H1 (cell line): ENCODE results near the gene DCAF16. TPM values are rescaled to one million over a fixed set of nuclear protein-coding genes. Genes with fewer than 3 reads are reported as not detected.

Source experiments
- CTCF ChIA-PET: fragments of 300-600 bp; sonication (Branson Sonifier 250); formaldehyde crosslinking; loops from one replicate; lab custom pipeline; 2021; ENCODE audit not compliant: partially characterized antibody; lab: Charles Lee
- POLR2A ChIA-PET: fragments of 300-600 bp; sonication (Branson Sonifier 250); formaldehyde crosslinking; loops from one replicate; lab custom pipeline; 2021; ENCODE audit warnings: inconsistent platforms; ENCODE audit not compliant: partially characterized antibody; lab: Charles Lee
- DNase-seq, 2 experiments: peaks; one replicate each; pipeline versions ENCODE4 v3.0.0 to v3.0.0-alpha.2; 2010 to 2022; ENCODE audit warnings: low spot score in 2 of 2, low read depth in 1 of 2, mixed read lengths in 1 of 2
- FAIRE-seq: peaks from 2 replicates; lab custom pipeline; 2011; peaks lifted over from hg19 to GRCh38; lab: Jason Lieb, UNC
- H2AFZ ChIP-seq: 2 replicates; pipeline ENCODE4 v1.8.1; 2012; ENCODE audit warnings: low read length, inconsistent platforms
- H2AK5ac ChIP-seq: 2 replicates; pipeline ENCODE4 v1.6.1; 2013; ENCODE audit warnings: low read depth, low read length
- H2BK120ac ChIP-seq: replicated peaks from 2 replicates; pipeline ENCODE3; 2013; ENCODE audit warnings: low read depth, low read length, inconsistent platforms
- H2BK12ac ChIP-seq: 2 replicates; pipeline ENCODE4 v1.6.1; 2013; ENCODE audit warnings: low read depth, low read length
- H2BK15ac ChIP-seq: 2 replicates; pipeline ENCODE4 v1.6.1; 2013; ENCODE audit warnings: low read length
- H2BK20ac ChIP-seq: 2 replicates; pipeline ENCODE4 v1.6.1; 2013; ENCODE audit warnings: low read length
- H2BK5ac ChIP-seq: 2 replicates; pipeline ENCODE4 v1.6.1; 2013; ENCODE audit warnings: low read depth, low read length
- H3K14ac ChIP-seq: 2 replicates; pipeline ENCODE4 v1.6.1; 2013; ENCODE audit warnings: inconsistent platforms; ENCODE audit not compliant: insufficient read length
- H3K18ac ChIP-seq: 2 replicates; pipeline ENCODE4 v1.6.1; 2013; ENCODE audit warnings: low read length; ENCODE audit errors: extremely low read depth
- H3K23ac ChIP-seq: 2 replicates; pipeline ENCODE4 v1.6.1; 2013; ENCODE audit warnings: inconsistent platforms; ENCODE audit not compliant: insufficient read length
- H3K23me2 ChIP-seq: 2 replicates; pipeline ENCODE4 v1.6.1; 2013; ENCODE audit warnings: low read depth, low read length
- H3K27ac ChIP-seq: 2 replicates; pipeline ENCODE4 v1.6.1; 2011; ENCODE audit warnings: low read depth, low read length, inconsistent platforms
- H3K27me3 ChIP-seq, 4 experiments: replicated peaks in 1 of 4; 1 replicate in 1 of 4; 2 replicates in 3 of 4; pipeline versions ENCODE4 v1.6.1 to v1.8.1; 2011 to 2013; ENCODE audit warnings: low read length in 3 of 4, mild to moderate bottlenecking in 3 of 4, inconsistent platforms in 2 of 4, mixed read lengths in 2 of 4, moderate library complexity in 1 of 4; ENCODE audit not compliant: control insufficient read depth in 3 of 4, insufficient read depth in 3 of 4; ENCODE audit errors: extremely low read depth in 1 of 4
- H3K36me3 ChIP-seq, 4 experiments: 2 replicates each; pipeline versions ENCODE4 v1.6.1 to v1.8.1; 2011 to 2013; ENCODE audit warnings: mild to moderate bottlenecking in 4 of 4, low read length in 3 of 4, moderate library complexity in 2 of 4, control low read depth in 1 of 4, inconsistent platforms in 1 of 4; ENCODE audit not compliant: insufficient read depth in 4 of 4, control insufficient read depth in 2 of 4
- H3K4ac ChIP-seq: replicated peaks from 2 replicates; pipeline ENCODE3; 2013; ENCODE audit warnings: low read length, low read depth, mixed read lengths, inconsistent platforms; ENCODE audit not compliant: insufficient read length
- H3K4me1 ChIP-seq, 4 experiments: replicated peaks in 1 of 4; 1 replicate in 1 of 4; 2 replicates in 3 of 4; pipeline versions ENCODE4 v1.6.1 to v1.8.1; 2011 to 2013; ENCODE audit warnings: low read length in 3 of 4, inconsistent platforms in 2 of 4, mixed read lengths in 1 of 4; ENCODE audit not compliant: insufficient read depth in 4 of 4, control insufficient read depth in 3 of 4
- H3K4me2 ChIP-seq, 2 experiments: 2 replicates each; pipeline versions ENCODE4 v1.6.1 to v1.8.1; 2011 to 2013; ENCODE audit warnings: low read depth in 2 of 2, low read length in 2 of 2, control low read depth in 1 of 2, inconsistent platforms in 1 of 2, mild to moderate bottlenecking in 1 of 2; ENCODE audit not compliant: insufficient read depth in 1 of 2
- H3K4me3 ChIP-seq, 4 experiments: fragments of 200-600, 300-600 bp in 1 of 4; sonication (generic), shearing (Covaris generic), sonication (Bioruptor Twin) in 1 of 4; 2 replicates each; pipeline versions ENCODE4 v1.5.1 to v1.8.1; 2011 to 2016; ENCODE audit warnings: low read length in 4 of 4, low read depth in 3 of 4, control low read depth in 2 of 4, inconsistent platforms in 2 of 4, mild to moderate bottlenecking in 2 of 4, mixed read lengths in 1 of 4, moderate library complexity in 1 of 4; ENCODE audit not compliant: insufficient read depth in 2 of 4; ENCODE audit errors: extremely low read depth in 1 of 4
- H3K56ac ChIP-seq: replicated peaks from 2 replicates; pipeline ENCODE3; 2013; ENCODE audit warnings: low read depth, mild to moderate bottlenecking, mixed read lengths, low read length, inconsistent platforms; ENCODE audit not compliant: insufficient read length
- H3K79me1 ChIP-seq: 2 replicates; pipeline ENCODE4 v1.6.1; 2013; ENCODE audit warnings: low read depth, low read length, control low read depth
- H3K79me2 ChIP-seq, 2 experiments: 2 replicates each; pipeline versions ENCODE4 v1.6.1 to v1.8.1; 2012 to 2013; ENCODE audit warnings: low read length in 2 of 2, mild to moderate bottlenecking in 2 of 2, inconsistent platforms in 1 of 2; ENCODE audit not compliant: insufficient read depth in 2 of 2, control insufficient read depth in 1 of 2
- H3K9ac ChIP-seq, 4 experiments: replicated peaks in 1 of 4; 1 replicate in 1 of 4; 2 replicates in 3 of 4; pipeline versions ENCODE4 v1.6.1 to v1.8.1; 2011 to 2013; ENCODE audit warnings: low read depth in 3 of 4, low read length in 3 of 4, control low read depth in 2 of 4, mild to moderate bottlenecking in 2 of 4, moderate library complexity in 2 of 4, inconsistent platforms in 1 of 4; ENCODE audit errors: extremely low read depth in 1 of 4
- H3K9me3 ChIP-seq, 2 experiments: 2 replicates each; pipeline versions ENCODE4 v1.6.1 to v1.8.1; 2012 to 2013; ENCODE audit warnings: mild to moderate bottlenecking in 2 of 2, moderate library complexity in 2 of 2, control low read depth in 1 of 2, inconsistent platforms in 1 of 2, low read depth in 1 of 2, low read length in 1 of 2, mixed read lengths in 1 of 2; ENCODE audit not compliant: insufficient read depth in 2 of 2
- H4K20me1 ChIP-seq, 2 experiments: replicated peaks in 1 of 2; 2 replicates each; pipeline versions ENCODE3 to v1.8.1; 2011 to 2013; ENCODE audit warnings: inconsistent platforms in 2 of 2, low read length in 2 of 2, mild to moderate bottlenecking in 1 of 2; ENCODE audit not compliant: insufficient read depth in 2 of 2, control insufficient read depth in 1 of 2
- H4K5ac ChIP-seq: 2 replicates; pipeline ENCODE4 v1.6.1; 2013; ENCODE audit warnings: low read length, low read depth, mixed read lengths, inconsistent platforms; ENCODE audit not compliant: insufficient read length
- H4K8ac ChIP-seq: 2 replicates; pipeline ENCODE4 v1.8.0; 2013; ENCODE audit warnings: mild to moderate bottlenecking, moderate library complexity, low read length, inconsistent platforms; ENCODE audit not compliant: insufficient read depth; ENCODE audit errors: extremely low read depth
- H4K91ac ChIP-seq: replicated peaks from 2 replicates; pipeline ENCODE3; 2013; ENCODE audit warnings: low read length, mixed read lengths, inconsistent platforms; ENCODE audit not compliant: insufficient read length
- CTCF ChIP-seq, 3 experiments: IDR thresholded peaks; 1 replicate in 2 of 3; 2 replicates in 1 of 3; pipeline versions ENCODE4 v1.5.1 to v1.6.1; 2011; ENCODE audit warnings: low read length in 3 of 3, mild to moderate bottlenecking in 3 of 3, inconsistent platforms in 2 of 3, low read depth in 1 of 3, moderate library complexity in 1 of 3; ENCODE audit not compliant: insufficient read depth in 1 of 3; ENCODE audit errors: control extremely low read depth in 1 of 3
- RAD21 ChIP-seq, 2 experiments: IDR thresholded peaks in 1 of 2; conservative IDR thresholded peaks in 1 of 2; 2 replicates each; pipeline ENCODE4 v1.6.1; 2011; ENCODE audit warnings: low read depth in 2 of 2, low read length in 2 of 2, improper control_type of control experiment in 1 of 2, inconsistent platforms in 1 of 2, mild to moderate bottlenecking in 1 of 2, moderate library complexity in 1 of 2
- TAF1 ChIP-seq: IDR thresholded peaks from 2 replicates; pipeline ENCODE4 v1.6.1; 2011; ENCODE audit warnings: mild to moderate bottlenecking, low read depth, low read length
- WGBS, 2 experiments: shearing (Covaris generic) in 1 of 2; methylation state at CpG; one replicate each; pipeline versions ENCODE4 v1.1.6 to v1.1.7; 2013 to 2015; ENCODE audit warnings: low lambda C conversion rate in 2 of 2, mixed read lengths in 2 of 2, inconsistent platforms in 1 of 2, low coverage in 1 of 2, missing lambda C conversion rate in 1 of 2; ENCODE audit not compliant: insufficient replicate concordance in 2 of 2, insufficient coverage in 1 of 2, insufficient read length in 1 of 2; ENCODE audit errors: extremely low coverage in 1 of 2, missing lambda C conversion rate in 1 of 2; 5-methylcytosine and 5-hydroxymethylcytosine counted together
- polyA plus RNA-seq, 7 experiments: library from polyadenylated mRNA; depleted of rRNA in 3 of 7; stranded (reverse) in 5 of 7; unstranded in 2 of 7; fragments of >200 nt in 5 of 7; fragments of 200-250 nt in 2 of 7; gene quantifications; 1 replicate in 5 of 7; 2 replicates in 1 of 7; 4 replicates in 1 of 7; pipeline versions ENCODE4 v1.2.1 to v1.2.3, GENCODE V29; 2011 to 2013; ENCODE audit warnings: missing spikeins in 2 of 7, mixed read lengths in 2 of 7
- total RNA-seq: library from RNA; stranded (reverse); fragmentation: NEBNext Ultra II Directional; extraction: Animal tissue kit (Norgen Biotek cat#: 25700); gene quantifications from 2 replicates; pipeline ENCODE4 v1.2.1, GENCODE V29; 2021

Gene DCAF16
- total and polyA plus RNA-seq, 2 of the 8 experiments (the other 6 are each of a cell fraction or from before 2014, with no cell fraction given), result 26.5 to 55.7 TPM

GRCh38 chr4:17785858-17786257 lies 24.7 kb downstream of the DCAF16 start:
- ChIA-PET CTCF (interaction anchor here (0.8 kb wide), 1 partner anchor 346 kb away, joined by 3 read pairs; no protein-coding TSS in a partner anchor), POLR2A (no interaction called here)
- no peak overlapping the region for H2BK15ac ChIP-seq
- H4K8ac ChIP-seq, result no peak overlapping the region
- H4K5ac ChIP-seq, result no peak overlapping the region
- H2BK120ac ChIP-seq, result no peak overlapping the region
- H3K23me2 ChIP-seq, result peaks cover 13% of the 10 kb centered on the region; the same call in 1 of the 2 replicates
- no peak overlapping the region for H2BK12ac ChIP-seq
- H3K9me3 ChIP-seq, result no peaks in the 10 kb centered on the region
- no peak overlapping the region for H3K18ac ChIP-seq
- no peaks in the 10 kb centered on the region for H3K36me3 ChIP-seq
- no peak overlapping the region for H3K9ac ChIP-seq
- H2BK5ac ChIP-seq, result no peak overlapping the region
- H3K14ac ChIP-seq, result no peak overlapping the region
- H3K27ac ChIP-seq, result no peak overlapping the region
- H4K91ac ChIP-seq, result no peak overlapping the region
- 82% methylated on average over 5 of the region's 5 CpGs; no CpG with 5 or more reads in 1 of the 2 experiments for WGBS, 2 experiments
- H3K79me2 ChIP-seq, result no peaks in the 10 kb centered on the region
- no peak for FAIRE-seq
- no peak overlapping the region for H3K23ac ChIP-seq
- no peak overlapping the region for H3K4ac ChIP-seq
- peaks cover 0 to 8% (median 4%) of the 10 kb centered on the region in 4 experiments; a peak in 5 of 7 replicates for H3K4me1 ChIP-seq
- H2BK20ac ChIP-seq, result no peak overlapping the region
- no peak overlapping the region for H2AK5ac ChIP-seq
- no peak for DNase-seq
- H3K27me3 ChIP-seq, result peaks cover 11 to 21% (median 19%) of the 10 kb centered on the region in 4 experiments
- no peak overlapping the region for H3K4me3 ChIP-seq
- peaks cover 0 to 1% of the 10 kb centered on the region in 2 experiments for H4K20me1 ChIP-seq
- H3K79me1 ChIP-seq, result no peaks in the 10 kb centered on the region
- H3K56ac ChIP-seq, result no peak overlapping the region
- no peak overlapping the region for H3K4me2 ChIP-seq
- no peak for TF ChIP-seq TAF1
- peak; percentile 35 to 52; a peak in 3 of 4 replicates for TF ChIP-seq RAD21 (IDR thresholded peaks at IDR 0.05 in 1 of 2, conservative IDR thresholded peaks at IDR 0.05 in 1 of 2; ENCODE audit: low read depth in 2 of 2, low read length in 2 of 2)
- peak in 2 of 3 experiments; percentile 16 to 32; a peak in 3 of 4 replicates for TF ChIP-seq CTCF (IDR thresholded peaks at IDR 0.05; ENCODE audit: control extremely low read depth in 1 of 3, insufficient read depth in 1 of 3, low read depth in 1 of 3, low read length in 3 of 3)
- H2AFZ ChIP-seq, result no peak overlapping the region
